A549 (cell line): Measurements from ENCODE around the gene DDTL.

Experiments
- BCL3 ChIP-seq: fragments of >200 bp; sonication (Bioruptor Twin); formaldehyde crosslinking; IDR thresholded peaks from 3 replicates; pipeline ENCODE4 v1.6.1; 2016
- CHD2 ChIP-seq: fragments of 150-350 bp; IDR thresholded peaks from 2 replicates; pipeline ENCODE4 v1.6.1; 2014; ENCODE audit warnings: low read length; ENCODE audit not compliant: partially characterized antibody
- JUN ChIP-seq, 2 experiments: fragments of >200 bp; sonication (Bioruptor Twin); formaldehyde crosslinking; IDR thresholded peaks; 2 replicates in 1 of 2; 3 replicates in 1 of 2; pipeline ENCODE4 v1.6.1; 2016 to 2017
- MYC ChIP-seq: IDR thresholded peaks from 2 replicates; pipeline ENCODE4 v1.6.1; 2012; ENCODE audit warnings: mild to moderate bottlenecking, inconsistent platforms, low read length, improper control_type of control experiment, borderline replicate concordance
- POLR2A ChIP-seq: IDR thresholded peaks from 2 replicates; pipeline ENCODE4 v1.6.1; 2012; ENCODE audit warnings: mild to moderate bottlenecking, low read length
- RAD21 ChIP-seq, 2 experiments: fragments of >200 bp in 1 of 2; sonication (Bioruptor Twin) in 1 of 2; formaldehyde crosslinking in 1 of 2; IDR thresholded peaks in 1 of 2; conservative IDR thresholded peaks in 1 of 2; 2 replicates in 1 of 2; 3 replicates in 1 of 2; pipeline ENCODE4 v1.6.1; 2012 to 2018; ENCODE audit warnings: inconsistent platforms in 1 of 2
- RARB ChIP-seq: fragments of 250-450 bp; sonication (Bioruptor Pico); IDR thresholded peaks from 2 replicates; pipeline ENCODE4 v1.8.0; 2021; ENCODE audit warnings: mild to moderate bottlenecking, moderate library complexity
- USF2 ChIP-seq: fragments of 450-650 bp; IDR thresholded peaks from 2 replicates; pipeline ENCODE4 v1.6.1; 2014; ENCODE audit warnings: antibody characterized with exemption
- TF ChIP-seq, protein P1 (sequence below): fragments of >200 bp; sonication (Bioruptor Twin); formaldehyde crosslinking; IDR thresholded peaks from 3 replicates; pipeline ENCODE4 v1.5.1; 2016

DNA sequence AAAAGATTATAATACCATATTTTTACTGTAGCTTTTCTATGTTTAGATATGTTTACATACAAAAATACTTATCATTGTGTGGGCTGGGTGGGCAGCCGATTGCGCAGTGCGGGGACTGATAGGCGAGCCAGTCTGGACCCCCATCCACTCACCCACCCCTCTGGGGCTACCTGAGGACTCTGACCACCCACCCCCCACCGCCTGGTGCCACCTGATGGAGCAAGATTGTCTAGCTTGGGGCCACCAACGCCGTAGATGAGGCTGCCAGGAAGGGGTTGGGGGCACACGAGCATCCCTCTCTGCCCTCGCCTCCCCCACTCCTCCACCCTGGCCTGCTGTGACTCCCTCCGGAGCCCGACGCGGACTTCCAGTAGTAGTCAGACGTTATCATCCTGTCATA lies 40.1 kb upstream of the DDTL start:
- TF ChIP-seq, protein P1, sequence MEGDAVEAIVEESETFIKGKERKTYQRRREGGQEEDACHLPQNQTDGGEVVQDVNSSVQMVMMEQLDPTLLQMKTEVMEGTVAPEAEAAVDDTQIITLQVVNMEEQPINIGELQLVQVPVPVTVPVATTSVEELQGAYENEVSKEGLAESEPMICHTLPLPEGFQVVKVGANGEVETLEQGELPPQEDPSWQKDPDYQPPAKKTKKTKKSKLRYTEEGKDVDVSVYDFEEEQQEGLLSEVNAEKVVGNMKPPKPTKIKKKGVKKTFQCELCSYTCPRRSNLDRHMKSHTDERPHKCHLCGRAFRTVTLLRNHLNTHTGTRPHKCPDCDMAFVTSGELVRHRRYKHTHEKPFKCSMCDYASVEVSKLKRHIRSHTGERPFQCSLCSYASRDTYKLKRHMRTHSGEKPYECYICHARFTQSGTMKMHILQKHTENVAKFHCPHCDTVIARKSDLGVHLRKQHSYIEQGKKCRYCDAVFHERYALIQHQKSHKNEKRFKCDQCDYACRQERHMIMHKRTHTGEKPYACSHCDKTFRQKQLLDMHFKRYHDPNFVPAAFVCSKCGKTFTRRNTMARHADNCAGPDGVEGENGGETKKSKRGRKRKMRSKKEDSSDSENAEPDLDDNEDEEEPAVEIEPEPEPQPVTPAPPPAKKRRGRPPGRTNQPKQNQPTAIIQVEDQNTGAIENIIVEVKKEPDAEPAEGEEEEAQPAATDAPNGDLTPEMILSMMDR: no peak
- no peak for TF ChIP-seq BCL3
- no peak for TF ChIP-seq RARB (CRISPR knock-in tag)
- no peak for TF ChIP-seq POLR2A
- no peak for TF ChIP-seq CHD2
- no peak for TF ChIP-seq MYC
- TF ChIP-seq JUN (IDR thresholded peaks at IDR 0.05): no peak
- no peak for TF ChIP-seq RAD21 (conservative IDR thresholded peaks at IDR 0.05 in 1 of 2, IDR thresholded peaks at IDR 0.05 in 1 of 2)
- TF ChIP-seq USF2: no peak
